ENCODE measurements around the gene CUL7. TPM values are rescaled to one million over a fixed set of nuclear protein-coding genes. Genes with fewer than 3 reads are reported as not detected.
"Not testable (repeated sequence)": the region's sequence is repeated elsewhere in the genome, so short reads cannot be mapped to it uniquely, and the experiment has no call there.

The CUL7 gene
- total RNA-seq, 1 experiment from 2014 or later = 39.2 TPM

DNA sequence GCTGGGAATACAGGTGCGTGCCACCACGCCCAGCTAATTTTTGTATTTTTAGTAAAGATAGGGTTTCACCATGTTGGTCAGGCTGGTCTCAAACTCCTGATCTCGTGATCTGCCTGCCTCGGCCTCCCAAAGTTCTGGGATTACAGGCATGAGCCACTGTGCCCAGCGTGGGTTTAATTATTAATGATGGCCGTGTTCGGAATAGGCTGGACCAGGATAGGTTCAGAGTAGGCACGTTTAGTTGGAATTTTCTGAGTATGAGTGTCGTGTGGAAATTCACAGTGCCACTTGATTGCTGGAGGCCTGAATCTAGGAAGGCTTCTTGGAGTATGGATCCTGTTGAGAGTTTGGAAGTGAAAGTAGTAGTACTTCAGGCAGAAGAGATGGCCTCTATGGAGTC, 55.4 kb downstream of the CUL7 start:
- in situ Hi-C loops (cut with HindIII; ENCODE audit: low pct_unique_long_range_greater_than_20kb, low sequenced_read_pairs); DNase-seq (ENCODE audit: low read depth): not testable (repeated sequence)

DNA sequence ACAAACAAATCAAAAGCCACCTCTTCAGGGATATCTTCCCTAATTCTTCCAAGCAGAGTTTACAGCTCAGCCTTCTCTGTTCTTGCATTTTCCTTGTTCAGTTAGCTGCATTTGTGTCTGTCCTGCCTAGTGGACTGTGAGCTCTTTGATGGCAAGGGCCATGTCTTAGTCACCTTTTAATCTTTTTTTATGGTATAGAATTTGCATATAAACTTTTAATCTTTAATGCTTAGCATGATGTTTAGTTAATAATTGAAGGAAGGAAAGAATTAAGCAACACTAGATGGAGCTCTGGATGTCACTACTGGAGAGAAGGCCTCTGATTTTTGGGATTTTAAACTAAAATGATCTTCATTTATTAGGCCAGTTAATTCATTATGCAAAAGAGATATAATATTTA, 57.1 kb downstream of the CUL7 start:
- DNase-seq (ENCODE audit: low read depth) = peak; percentile 51
- in situ Hi-C loops (cut with HindIII; ENCODE audit: low pct_unique_long_range_greater_than_20kb, low sequenced_read_pairs) = no loop called here

DNA sequence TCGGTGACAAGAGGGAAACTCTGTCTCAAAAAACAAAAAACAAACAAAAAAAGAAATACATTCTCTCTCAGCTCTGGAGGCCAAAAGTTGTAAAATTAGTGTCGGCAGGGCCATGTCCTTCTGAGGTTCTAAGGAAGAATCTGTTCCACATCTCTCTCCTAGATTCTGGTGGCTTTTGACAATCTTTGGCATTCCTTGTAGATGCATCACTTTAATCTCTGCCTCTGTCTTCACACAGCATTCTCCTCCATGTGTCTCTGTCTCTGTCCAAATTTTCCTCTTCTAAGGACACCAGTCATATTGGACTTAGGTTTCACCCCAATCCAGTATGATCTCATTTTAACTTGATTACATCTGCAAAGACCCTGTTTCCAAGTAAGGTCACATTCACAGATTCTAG, 60.2 kb downstream of the CUL7 start:
- DNase-seq (ENCODE audit: low read depth) = no peak
- in situ Hi-C loops (cut with HindIII; ENCODE audit: low pct_unique_long_range_greater_than_20kb, low sequenced_read_pairs) = no loop called here

DNA sequence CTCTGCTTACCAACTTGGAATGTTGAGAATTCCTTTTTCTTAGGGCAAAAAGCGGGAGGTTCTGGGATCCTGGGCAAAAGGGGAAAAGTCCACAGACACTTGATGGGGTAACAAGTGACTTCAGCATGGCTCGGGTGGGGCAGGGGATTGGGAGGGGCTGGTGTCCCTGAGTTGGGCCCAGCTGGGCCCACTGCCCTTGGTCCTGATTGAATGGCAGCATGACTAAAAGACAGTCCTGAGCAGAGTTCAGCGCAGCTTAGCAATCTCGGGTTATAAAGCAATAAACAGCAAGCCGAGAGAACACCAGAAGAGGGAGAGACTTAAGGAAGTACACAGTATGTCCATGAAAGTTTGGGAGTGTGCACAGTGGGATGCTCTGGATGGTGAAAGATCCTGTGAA, 63.7 kb downstream of the CUL7 start:
- DNase-seq (ENCODE audit: low read depth) = no peak
- in situ Hi-C loops (cut with HindIII; ENCODE audit: low pct_unique_long_range_greater_than_20kb, low sequenced_read_pairs) = no loop called here

DNA sequence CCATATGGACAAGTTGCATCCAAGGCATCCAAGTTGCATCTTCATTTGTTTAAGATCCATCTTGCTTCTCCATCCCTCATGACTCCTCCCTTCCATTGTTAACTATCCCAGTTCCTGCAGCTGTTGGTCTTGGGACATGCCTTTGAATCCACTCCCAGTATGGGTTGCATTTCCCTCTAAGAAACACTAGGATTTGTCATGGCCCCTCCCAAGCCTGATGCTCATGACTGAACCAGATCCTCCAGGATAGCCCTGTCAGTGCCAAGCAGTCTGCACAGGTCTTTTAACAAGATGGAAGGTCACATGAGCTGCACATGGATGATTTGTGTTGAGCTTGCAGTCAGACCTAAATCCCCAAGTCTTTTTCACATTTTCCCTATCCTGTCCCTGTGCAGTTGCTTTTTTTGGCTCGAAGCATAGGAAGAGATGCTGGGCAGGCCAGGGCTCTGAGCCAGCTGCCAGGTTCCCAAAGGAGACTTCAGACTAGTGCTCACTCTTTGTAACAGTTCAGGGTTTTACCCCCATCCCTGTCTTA, 65.1 kb downstream of the CUL7 start:
- DNase-seq (ENCODE audit: low read depth) = no peak
- in situ Hi-C loops (cut with HindIII; ENCODE audit: low pct_unique_long_range_greater_than_20kb, low sequenced_read_pairs) = no loop called here

Other genes with a start within 250 kb of the CUL7 start
- 116 and 181 TPM in 2 replicates for gene RPL7L1, start 174.2 kb downstream of the CUL7 start, total RNA-seq (2014; rRNA removed; shearing (Covaris generic); ENCODE audit: low replicate concordance)
- gene PTCRA, start 137.8 kb downstream of the CUL7 start, total RNA-seq (2014; rRNA removed; shearing (Covaris generic); ENCODE audit: low replicate concordance) = not detected in 2 replicates
- 69.2 and 70.4 TPM in 2 replicates for gene CNPY3, start 124.4 kb downstream of the CUL7 start, total RNA-seq (2014; rRNA removed; shearing (Covaris generic); ENCODE audit: low replicate concordance)
- 1.5 TPM in 1 of 2 replicates, not detected in the other for gene GNMT, start 93.1 kb downstream of the CUL7 start, total RNA-seq (2014; rRNA removed; shearing (Covaris generic); ENCODE audit: low replicate concordance)
- 29.2 and 31.4 TPM in 2 replicates for gene PEX6, start 74.7 kb downstream of the CUL7 start, total RNA-seq (2014; rRNA removed; shearing (Covaris generic); ENCODE audit: low replicate concordance)
- 41.1 and 50.7 TPM in 2 replicates for gene PPP2R5D, start 69.3 kb downstream of the CUL7 start, total RNA-seq (2014; rRNA removed; shearing (Covaris generic); ENCODE audit: low replicate concordance)
- gene MEA1, start 39.9 kb downstream of the CUL7 start, total RNA-seq (2014; rRNA removed; shearing (Covaris generic); ENCODE audit: low replicate concordance) = 192 and 200 TPM in 2 replicates
- gene KLHDC3, start 39.6 kb downstream of the CUL7 start, total RNA-seq (2014; rRNA removed; shearing (Covaris generic); ENCODE audit: low replicate concordance) = 140 and 145 TPM in 2 replicates
- gene RRP36, start 32.2 kb downstream of the CUL7 start, total RNA-seq (2014; rRNA removed; shearing (Covaris generic); ENCODE audit: low replicate concordance) = 79.1 and 98.6 TPM in 2 replicates
- gene MRPL2, start 5.6 kb upstream of the CUL7 start, total RNA-seq (2014; rRNA removed; shearing (Covaris generic); ENCODE audit: low replicate concordance) = 47.5 and 50.5 TPM in 2 replicates
- gene KLC4, start 5.8 kb upstream of the CUL7 start, total RNA-seq (2014; rRNA removed; shearing (Covaris generic); ENCODE audit: low replicate concordance) = 49.3 and 61.6 TPM in 2 replicates
- gene PTK7, start 22.5 kb upstream of the CUL7 start, total RNA-seq (2014; rRNA removed; shearing (Covaris generic); ENCODE audit: low replicate concordance) = 45.4 and 69.5 TPM in 2 replicates
- 16.4 and 26.1 TPM in 2 replicates for gene SRF, start 117.4 kb upstream of the CUL7 start, total RNA-seq (2014; rRNA removed; shearing (Covaris generic); ENCODE audit: low replicate concordance)
- 10.6 and 15.7 TPM in 2 replicates for gene CUL9, start 128.3 kb upstream of the CUL7 start, total RNA-seq (2014; rRNA removed; shearing (Covaris generic); ENCODE audit: low replicate concordance)
- gene DNPH1, start 175.6 kb upstream of the CUL7 start, total RNA-seq (2014; rRNA removed; shearing (Covaris generic); ENCODE audit: low replicate concordance) = 187 and 194 TPM in 2 replicates
- not detected in 2 replicates for gene TTBK1, start 189.6 kb upstream of the CUL7 start, total RNA-seq (2014; rRNA removed; shearing (Covaris generic); ENCODE audit: low replicate concordance)
- not detected in 2 replicates for gene SLC22A7, start 244.4 kb upstream of the CUL7 start, total RNA-seq (2014; rRNA removed; shearing (Covaris generic); ENCODE audit: low replicate concordance)